PC-9 (cell line): ENCODE data around the gene DNASE1L2. TPM values are rescaled to one million over a fixed set of nuclear protein-coding genes. Genes with fewer than 3 reads are reported as not detected.
"Not testable (repeated sequence)": the region's sequence is repeated elsewhere in the genome, so short reads cannot be mapped to it uniquely, and the experiment has no call there.

Experiments used
- BruUV-seq: library from RNA; stranded (reverse); fragments of 400-500 nt; replicated peaks from 2 replicates; lab custom pipeline; 2021; lab: Mats Ljungman, UMichigan
- CTCF ChIA-PET: fragments of 300-600 bp; sonication (Branson Sonifier 250); formaldehyde crosslinking; loops from one replicate; lab custom pipeline; 2022; ENCODE audit warnings: antibody characterized with exemption; lab: Charles Lee
- POLR2A ChIA-PET: fragments of 300-600 bp; sonication (Branson Sonifier 250); formaldehyde crosslinking; loops from one replicate; lab custom pipeline; 2022; ENCODE audit warnings: antibody characterized with exemption; ENCODE audit not compliant: unreplicated experiment; lab: Charles Lee
- DNase-seq, 2 experiments: peaks; one replicate each; pipeline versions ENCODE4 v3.0.0 to v3.0.0-alpha.2; 2015 to 2022; ENCODE audit warnings: mixed read lengths in 1 of 2
- H2AFZ ChIP-seq: fragments of 200-600 bp; sonication (generic); 2 replicates; pipeline ENCODE4 v1.8.1; 2017; ENCODE audit warnings: antibody characterized with exemption
- H3F3A ChIP-seq: fragments of 200-600 bp; sonication (generic); 2 replicates; pipeline ENCODE4 v1.8.1; 2017; ENCODE audit warnings: antibody characterized with exemption, mild to moderate bottlenecking, low read depth; ENCODE audit not compliant: insufficient read depth
- H3K27ac ChIP-seq: fragments of 200-600 bp; sonication (generic); 2 replicates; pipeline ENCODE4 v1.6.1; 2016; ENCODE audit warnings: mixed run types
- H3K27me3 ChIP-seq: fragments of 200-600 bp; sonication (generic); 2 replicates; pipeline ENCODE4 v1.6.1; 2016; ENCODE audit warnings: low read depth, mixed run types; ENCODE audit not compliant: insufficient read depth
- H3K36me3 ChIP-seq: fragments of 200-600 bp; sonication (generic); 2 replicates; pipeline ENCODE4 v1.6.1; 2016; ENCODE audit warnings: low read depth, mixed run types
- H3K4me1 ChIP-seq: fragments of 200-600 bp; sonication (generic); replicated peaks from 2 replicates; pipeline ENCODE4 v1.6.1; 2016; ENCODE audit warnings: mixed run types; ENCODE audit not compliant: insufficient read depth
- H3K4me2 ChIP-seq: fragments of 200-600 bp; sonication (generic); 2 replicates; pipeline ENCODE4 v1.6.1; 2017; ENCODE audit warnings: mixed run types
- H3K4me3 ChIP-seq: fragments of 200-600 bp; sonication (generic); 2 replicates; pipeline ENCODE4 v1.6.1; 2016; ENCODE audit warnings: mixed run types
- H3K79me2 ChIP-seq: fragments of 200-600 bp; sonication (generic); 2 replicates; pipeline ENCODE4 v1.6.1; 2017; ENCODE audit warnings: low read depth, mixed run types
- H3K9me2 ChIP-seq: fragments of 200-600 bp; sonication (generic); 2 replicates; pipeline ENCODE4 v1.8.1; 2017; ENCODE audit warnings: mild to moderate bottlenecking; ENCODE audit not compliant: insufficient read depth
- H3K9me3 ChIP-seq: fragments of 200-600 bp; sonication (generic); 2 replicates; pipeline ENCODE4 v1.8.1; 2016; ENCODE audit warnings: low read depth; ENCODE audit not compliant: insufficient read depth
- H4K20me1 ChIP-seq: fragments of 200-600 bp; sonication (generic); 2 replicates; pipeline ENCODE4 v1.8.1; 2017; ENCODE audit not compliant: insufficient read depth
- CTCF ChIP-seq: fragments of 200-600 bp; sonication (generic); conservative IDR thresholded peaks from 2 replicates; pipeline ENCODE4 v1.6.1; 2017; ENCODE audit warnings: mixed run types, antibody characterized with exemption, mild to moderate bottlenecking, moderate library complexity
- EZH2 ChIP-seq: fragments of 200-600 bp; sonication (generic); IDR thresholded peaks from 2 replicates; pipeline ENCODE4 v1.8.0; 2017; ENCODE audit warnings: antibody characterized with exemption, low read depth
- intact Hi-C: fragments of 100-400 bp; cut with micrococcal nuclease; formaldehyde crosslinking; loops from one replicate; pipeline ENCODE4 v1.10.0; 2022; ENCODE audit not compliant: unreplicated experiment
- total RNA-seq: library from RNA; stranded (reverse); gene quantifications from 2 replicates; pipeline ENCODE4 v1.2.3, GENCODE V29; 2021

DNASE1L2 gene
- total RNA-seq, 1 experiment from 2014 or later = 7.3 TPM

DNA sequence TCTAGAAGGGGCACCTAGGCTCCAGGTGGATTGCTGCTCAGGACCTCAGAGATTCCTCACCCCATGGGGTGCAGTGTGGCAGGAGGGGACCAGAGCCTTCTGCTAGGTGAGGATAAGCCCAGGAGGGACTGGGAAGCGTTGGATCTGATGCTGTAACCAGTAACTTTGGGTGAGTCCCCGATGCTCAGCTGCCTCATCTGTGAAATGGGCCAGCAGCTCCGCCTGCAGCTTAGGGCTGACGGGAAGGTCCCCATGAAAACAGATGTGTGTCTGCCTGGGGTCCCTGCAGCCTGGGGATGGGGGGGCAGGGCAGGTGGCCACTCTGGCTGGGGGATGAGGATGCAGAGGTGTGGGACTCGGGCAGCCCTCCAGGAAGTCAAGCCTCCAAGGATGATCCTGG, 37.1 kb upstream of the DNASE1L2 start:
- POLR2A ChIA-PET = interaction anchor here (0.6 kb wide), 1 partner anchor 44 kb away, joined by 3 read pairs; the partner anchor contains the start of gene TRAF7
- Histone ChIP-seq H3K9me2 (no peaks in the 10 kb centered on the region), H3K36me3 (no peaks in the 10 kb centered on the region), H2AFZ (no peak overlapping the region), H3K79me2 (no peaks in the 10 kb centered on the region), H3K4me1 (no peaks in the 10 kb centered on the region), H3K27me3 (peaks cover 35% of the 10 kb centered on the region), H3K27ac (no peak overlapping the region), H4K20me1 (no peaks in the 10 kb centered on the region), H3K4me2 (no peak overlapping the region), H3K4me3 (no peak overlapping the region), H3F3A (peaks cover 12% of the 10 kb centered on the region; the same call in 1 of the 2 replicates), H3K9me3 (no peaks in the 10 kb centered on the region)
- CTCF ChIA-PET = no interaction called here
- TF ChIP-seq CTCF = no peak
- TF ChIP-seq EZH2 = no peak
- BruUV-seq = no TSS peak
- no peak for DNase-seq
- intact Hi-C loops = loop anchor here (5.0 kb wide), 1 partner anchor 303 kb away; no protein-coding TSS in a partner anchor

GRCh38 chr16:2199621-2200139, 36.6 kb upstream of the DNASE1L2 start:
- H3K4me2 ChIP-seq = no peak overlapping the region
- TF ChIP-seq CTCF = no peak
- no peak for TF ChIP-seq EZH2
- no peak overlapping the region for H3K27ac ChIP-seq
- ChIA-PET CTCF (no interaction called here), POLR2A (interaction anchor here (0.6 kb wide), 1 partner anchor 44 kb away, joined by 3 read pairs; the partner anchor contains the start of gene TRAF7)
- H3K36me3 ChIP-seq = no peaks in the 10 kb centered on the region
- peaks cover 5% of the 10 kb centered on the region; the same call in 1 of the 2 replicates for H3K4me1 ChIP-seq
- no peak overlapping the region for H2AFZ ChIP-seq
- intact Hi-C loops = loop anchor here (5.0 kb wide), 1 partner anchor 303 kb away; no protein-coding TSS in a partner anchor
- H3K79me2 ChIP-seq = no peaks in the 10 kb centered on the region
- H3K4me3 ChIP-seq = no peak overlapping the region
- H3F3A ChIP-seq = peaks cover 12% of the 10 kb centered on the region; the same call in 1 of the 2 replicates
- peaks cover 35% of the 10 kb centered on the region for H3K27me3 ChIP-seq
- H3K9me3 ChIP-seq = no peaks in the 10 kb centered on the region
- H3K9me2 ChIP-seq = no peaks in the 10 kb centered on the region
- no TSS peak for BruUV-seq
- DNase-seq = no peak
- H4K20me1 ChIP-seq = no peaks in the 10 kb centered on the region

DNA sequence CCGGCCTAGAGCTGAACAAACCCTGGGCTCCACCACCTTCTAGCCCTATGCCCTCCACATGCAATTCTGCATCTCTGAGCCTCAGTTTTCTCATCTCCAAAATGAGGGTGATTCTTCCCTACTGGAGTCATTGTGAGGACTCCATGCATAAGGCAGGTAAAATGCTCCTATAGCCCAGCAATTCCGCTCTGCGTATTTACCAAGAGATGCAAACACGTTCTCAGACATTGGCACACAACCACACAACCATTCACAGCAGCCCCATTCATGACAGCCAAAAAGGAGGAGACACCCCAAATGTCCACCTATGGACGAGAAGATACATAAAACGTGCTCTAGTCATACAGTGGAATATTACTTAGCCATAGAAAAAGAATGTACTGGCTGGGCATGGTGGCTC, 35.9 kb upstream of the DNASE1L2 start:
- Histone ChIP-seq H4K20me1 (no peaks in the 10 kb centered on the region), H3K4me1 (peaks cover 7% of the 10 kb centered on the region; the same call in 1 of the 2 replicates), H3K4me3 (no peak overlapping the region), H3K27me3 (peaks cover 31% of the 10 kb centered on the region), H3K79me2 (no peaks in the 10 kb centered on the region), H3K27ac (no peak overlapping the region), H3K9me2 (no peaks in the 10 kb centered on the region), H3K36me3 (no peaks in the 10 kb centered on the region), H3K9me3 (no peaks in the 10 kb centered on the region), H3F3A (peaks cover 12% of the 10 kb centered on the region; the same call in 1 of the 2 replicates), H3K4me2 (no peak overlapping the region), H2AFZ (no peak overlapping the region)
- TF ChIP-seq CTCF (no peak), EZH2 (no peak)
- ChIA-PET POLR2A (no interaction called here), CTCF (no interaction called here)
- intact Hi-C loops = no loop called here
- no TSS peak for BruUV-seq
- DNase-seq = no peak

DNA sequence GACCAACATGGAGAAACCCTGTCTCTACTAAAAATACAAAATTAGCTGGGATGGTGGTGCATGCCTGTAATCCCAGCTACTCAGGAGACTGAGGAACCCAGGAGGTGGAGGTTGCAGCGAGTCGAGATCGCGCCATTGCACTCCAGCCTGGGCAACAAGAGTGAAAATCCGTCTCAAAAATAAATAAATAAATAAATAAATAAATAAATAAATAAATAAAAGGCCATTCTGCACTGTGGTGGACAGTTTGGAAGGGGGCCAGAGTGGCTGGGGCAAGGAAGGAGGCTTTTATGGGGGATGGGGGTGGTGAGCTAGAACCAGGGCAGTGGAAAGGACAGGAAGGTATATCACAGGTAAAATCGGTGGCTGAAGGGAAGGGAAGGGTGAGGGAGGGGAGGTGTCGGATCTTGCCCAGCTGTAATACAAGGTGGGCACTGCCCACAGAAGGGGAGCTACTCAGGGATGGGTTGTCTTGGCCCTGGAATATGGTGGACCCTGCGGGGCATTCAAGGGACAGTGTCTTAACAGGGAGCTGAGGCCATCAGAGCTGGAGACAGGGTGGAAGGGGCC, 33.0 kb upstream of the DNASE1L2 start:
- H3F3A ChIP-seq, H3K4me2 ChIP-seq, H2AFZ ChIP-seq, H4K20me1 ChIP-seq, H3K9me2 ChIP-seq, DNase-seq, BruUV-seq, H3K9me3 ChIP-seq, intact Hi-C loops, H3K36me3 ChIP-seq, H3K27ac ChIP-seq, H3K4me3 ChIP-seq: not testable (repeated sequence)
- peaks cover 10% of the 10 kb centered on the region; the same call in 1 of the 2 replicates for H3K27me3 ChIP-seq
- peaks cover 15% of the 10 kb centered on the region for H3K4me1 ChIP-seq
- H3K79me2 ChIP-seq = peaks cover 22% of the 10 kb centered on the region
- ChIA-PET CTCF (interaction anchor here (0.6 kb wide), 1 partner anchor 333 kb away, joined by 3 read pairs; no protein-coding TSS in a partner anchor), POLR2A (interaction anchor here (1.0 kb wide), 1 partner anchor 8 kb away, joined by 3 read pairs; no protein-coding TSS in a partner anchor)
